ENCODE data around the gene MARVELD1. TPM values are rescaled to one million over a fixed set of nuclear protein-coding genes. Genes with fewer than 3 reads are reported as not detected.

Gene MARVELD1
- total and polyA plus RNA-seq, 2 of the 13 experiments (the other 11 are each of a cell fraction or from before 2014, with no cell fraction given) = not detected

- TF ChIP-seq ZHX1 (CRISPR knock-in tag; IDR thresholded peaks at IDR 0.05; ENCODE audit: low read depth) = peak; percentile 52; the same call in 1 of the 2 replicates
- TF ChIP-seq THAP7 (CRISPR knock-in tag; IDR thresholded peaks at IDR 0.05) = no peak
- no peak for TF ChIP-seq NFE2L1 (CRISPR knock-in tag; IDR thresholded peaks at IDR 0.05; ENCODE audit: borderline replicate concordance)
- peak; percentile 67 for TF ChIP-seq RARA (CRISPR knock-in tag; IDR thresholded peaks at IDR 0.05)
- TF ChIP-seq ZNF639 (CRISPR knock-in tag; conservative IDR thresholded peaks at IDR 0.05) = peak; percentile 43
- peak; percentile 65; the same call in 1 of the 2 replicates for TF ChIP-seq HMG20A (CRISPR knock-in tag; IDR thresholded peaks at IDR 0.05; ENCODE audit: borderline replicate concordance)
- TF ChIP-seq PHF21A (CRISPR knock-in tag; IDR thresholded peaks at IDR 0.05) = peak; percentile 68; the same call in 1 of the 2 replicates
- no peak; the same call in 1 of the 2 replicates for TF ChIP-seq ZNF598 (CRISPR knock-in tag; IDR thresholded peaks at IDR 0.05; ENCODE audit: borderline replicate concordance)
- TF ChIP-seq ZHX2 (IDR thresholded peaks at IDR 0.05; ENCODE audit: low read depth) = no peak; the same call in 1 of the 2 replicates
- TF ChIP-seq ZHX2 (CRISPR knock-in tag; IDR thresholded peaks at IDR 0.05; ENCODE audit: borderline replicate concordance) = 0 out of 2 replicates have a peak, but pooled peaks have one; percentile 45
- TF ChIP-seq ZNF770 (CRISPR knock-in tag; IDR thresholded peaks at IDR 0.05) = peak; percentile 37; the same call in 1 of the 2 replicates
- TF ChIP-seq ZNF768 (CRISPR knock-in tag; IDR thresholded peaks at IDR 0.05) = no peak
- TF ChIP-seq MEIS1 (CRISPR knock-in tag; IDR thresholded peaks at IDR 0.05; ENCODE audit: borderline replicate concordance) = peak; percentile 66
Observed at GRCh38 chr10:97686962-97687784, 26.4 kb upstream of the MARVELD1 start, which contains the start of gene AVPI1 (continued).

Data from HepG2 (cell line).